ENCODE measurements around the gene AHNAK.

The AHNAK gene

GRCh38 chr11:62428871-62429560 lies 117.6 kb downstream of the AHNAK start:
- DNase-seq = no peak

DNA sequence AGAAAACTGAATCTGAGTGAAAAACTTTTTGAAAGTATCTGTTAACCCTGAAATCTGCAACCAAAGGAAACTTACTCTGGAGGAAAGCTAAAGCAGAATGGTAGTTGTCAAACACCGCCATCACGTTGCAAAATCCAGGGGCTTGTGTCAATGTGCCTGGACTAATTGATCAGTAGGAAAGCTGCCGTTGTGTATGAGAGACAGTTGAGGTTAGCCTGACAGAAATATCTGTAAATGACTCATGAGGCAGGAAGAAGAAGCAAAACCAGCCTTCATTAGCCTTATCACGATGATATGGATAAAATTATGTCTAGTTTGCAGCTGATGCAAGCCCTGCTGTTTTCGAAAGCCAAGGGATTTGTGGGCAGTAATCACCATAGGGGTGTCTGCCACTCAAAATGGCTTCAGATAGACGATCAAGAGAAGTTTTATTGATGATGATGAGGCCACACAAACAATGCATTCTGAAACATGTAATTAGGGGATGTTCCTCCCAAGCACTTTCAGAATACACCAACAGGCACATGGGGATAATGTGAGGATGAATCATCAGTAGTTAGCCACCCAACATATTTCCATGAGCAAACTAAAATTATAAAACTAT lies 118.9 kb downstream of the AHNAK start:
- no peak for DNase-seq

- no peak for DNase-seq
Observed at GRCh38 chr11:62423012-62423411, 123.6 kb downstream of the AHNAK start.

- no peak for DNase-seq
Observed at GRCh38 chr11:62421996-62422395, 124.6 kb downstream of the AHNAK start.

- DNase-seq = no peak
Observed at GRCh38 chr11:62420882-62421281, 125.7 kb downstream of the AHNAK start.

DNA sequence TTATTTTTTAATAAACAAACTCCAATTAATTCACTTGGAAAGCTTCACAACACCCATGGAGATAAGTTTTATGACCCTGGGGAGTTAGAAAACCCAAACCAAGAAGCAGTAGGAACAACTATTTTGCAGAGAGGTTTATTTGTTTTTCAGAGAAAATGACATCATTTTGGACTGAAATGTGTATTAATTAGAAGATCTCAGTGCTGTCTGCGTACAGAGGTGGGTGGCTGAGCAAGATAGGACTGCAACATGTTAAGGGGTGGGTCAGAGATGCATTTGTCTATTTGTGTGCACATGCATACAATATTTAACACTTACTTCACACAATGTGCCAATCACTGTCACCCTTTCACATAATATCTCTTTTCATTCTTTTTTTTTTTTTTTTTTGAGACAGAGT lies 126.7 kb downstream of the AHNAK start:
- no peak for DNase-seq

- no peak for DNase-seq
Observed at GRCh38 chr11:62419314-62419929, 127.2 kb downstream of the AHNAK start.

DNA sequence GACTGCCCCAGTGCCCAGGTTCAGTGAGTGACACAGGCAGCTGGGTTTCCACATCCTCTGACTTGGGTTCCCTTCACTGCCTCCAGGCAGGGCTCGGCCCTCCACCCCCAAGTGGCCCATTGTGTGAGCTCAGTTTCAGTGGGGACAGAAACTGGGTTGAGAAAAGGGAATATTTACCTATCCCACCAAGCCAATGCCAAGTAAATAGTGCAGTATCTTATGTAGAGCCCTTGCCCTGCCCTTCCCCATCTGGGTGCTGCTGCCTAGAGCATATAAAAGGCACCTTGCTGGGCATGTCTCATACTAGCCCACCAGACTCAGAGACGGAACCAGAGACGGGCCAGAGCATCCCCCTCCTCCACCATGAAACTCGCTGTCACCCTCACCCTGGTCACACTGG lies 127.9 kb downstream of the AHNAK start, which contains the start of gene SCGB1A1:
SCGB1A1 (plus strand) TSS at position 301 of the 400 bp plus-strand sequence; CDS start at position 364, 63 bp downstream.
- DNase-seq = no peak

GRCh38 chr11:62418136-62418535 lies 128.5 kb downstream of the AHNAK start:
- DNase-seq = no peak

DNA sequence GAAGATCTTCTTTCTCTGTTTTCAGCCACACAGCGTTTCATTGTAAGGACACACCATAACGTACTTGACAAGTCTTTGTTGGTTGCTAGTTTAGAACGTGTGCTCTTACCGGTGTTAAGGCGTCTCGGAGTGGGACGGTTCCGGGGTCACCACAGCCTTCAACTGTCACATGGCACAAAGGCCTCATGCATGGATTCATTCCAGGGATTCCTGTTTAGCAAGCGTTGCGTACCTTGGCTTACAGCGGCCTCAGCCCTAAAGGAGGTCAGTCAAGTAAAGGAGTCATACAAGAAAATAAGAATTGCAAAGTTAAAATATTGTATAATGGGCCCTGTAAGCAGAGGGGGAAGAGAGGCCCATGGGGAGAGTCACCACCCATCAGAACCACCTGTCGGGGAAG lies 130.0 kb downstream of the AHNAK start:
- no peak for DNase-seq

DNA sequence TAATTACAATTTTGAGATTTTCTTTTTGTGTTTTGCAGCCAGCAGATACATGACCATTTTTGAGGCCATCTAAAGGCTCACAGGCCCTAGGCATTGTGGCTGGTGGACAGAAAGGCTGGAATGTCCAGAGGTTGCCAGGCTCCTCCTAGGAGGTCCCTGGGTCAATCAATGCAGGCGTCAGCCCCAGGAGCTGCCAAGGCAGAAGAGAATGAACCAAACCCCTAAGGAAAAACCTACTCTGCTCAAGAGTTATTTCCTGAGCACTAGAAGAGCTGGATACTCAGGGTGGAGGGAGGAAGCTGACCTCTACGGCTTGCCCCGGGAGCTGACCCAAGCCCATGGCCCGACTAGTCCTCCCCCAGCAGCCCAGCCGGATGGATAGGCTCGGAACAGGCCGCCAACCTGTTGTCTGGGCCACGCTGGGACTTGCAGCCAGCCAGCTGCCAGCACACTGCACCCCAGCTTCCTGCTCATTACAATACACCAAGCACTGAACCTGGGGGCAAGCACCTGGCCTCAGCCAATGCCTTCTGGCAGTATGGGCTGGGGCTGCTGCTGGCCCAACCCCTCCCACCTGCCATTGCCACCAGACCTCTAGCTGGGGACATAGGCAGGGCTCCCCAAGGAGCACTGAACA lies 133.4 kb downstream of the AHNAK start:
- DNase-seq = no peak

GRCh38 chr11:62411524-62411923 lies 135.1 kb downstream of the AHNAK start:
- no peak for DNase-seq

DNA sequence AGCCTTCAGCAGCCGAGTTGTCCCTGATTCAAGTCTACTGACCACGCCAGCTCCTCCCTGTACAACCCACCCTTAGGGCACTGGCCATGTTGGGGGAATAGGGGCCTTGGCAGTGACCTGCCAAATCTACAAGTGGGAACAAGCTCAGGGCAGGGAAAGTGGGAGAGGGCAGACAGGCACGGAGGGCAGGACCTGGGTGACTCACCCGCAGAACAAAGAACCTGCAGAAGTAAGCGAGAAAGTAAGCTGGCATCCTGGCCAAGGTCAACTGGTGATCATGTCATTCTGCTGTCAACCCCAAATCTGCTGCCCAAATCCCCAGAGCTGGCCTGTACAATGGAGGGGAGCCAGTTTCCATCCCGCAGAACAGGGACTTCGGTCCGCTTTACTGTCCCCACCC lies 135.6 kb downstream of the AHNAK start:
- no peak for DNase-seq

DNA sequence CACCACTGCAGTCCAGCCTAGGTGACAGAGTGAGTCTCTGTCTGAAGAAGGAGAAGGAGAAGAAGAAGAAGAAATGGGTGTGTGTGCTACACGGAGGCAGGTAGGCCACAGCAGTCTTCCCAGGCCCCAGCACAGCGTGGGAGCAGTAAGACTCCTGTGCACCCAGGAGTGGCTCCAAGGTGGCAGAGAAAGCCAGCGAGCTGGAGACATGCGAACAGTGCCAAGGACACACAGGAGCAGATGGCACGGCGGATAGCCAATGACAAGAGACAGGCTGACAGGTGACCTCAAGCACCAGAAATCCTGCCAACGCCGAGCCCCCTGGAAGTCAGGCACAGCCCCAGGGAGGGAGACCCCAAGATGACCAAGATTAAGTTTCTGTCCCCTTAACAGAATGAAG lies 136.8 kb downstream of the AHNAK start:
- DNase-seq = no peak

GRCh38 chr11:62406034-62406433 lies 140.6 kb downstream of the AHNAK start:
- DNase-seq = no peak

DNA sequence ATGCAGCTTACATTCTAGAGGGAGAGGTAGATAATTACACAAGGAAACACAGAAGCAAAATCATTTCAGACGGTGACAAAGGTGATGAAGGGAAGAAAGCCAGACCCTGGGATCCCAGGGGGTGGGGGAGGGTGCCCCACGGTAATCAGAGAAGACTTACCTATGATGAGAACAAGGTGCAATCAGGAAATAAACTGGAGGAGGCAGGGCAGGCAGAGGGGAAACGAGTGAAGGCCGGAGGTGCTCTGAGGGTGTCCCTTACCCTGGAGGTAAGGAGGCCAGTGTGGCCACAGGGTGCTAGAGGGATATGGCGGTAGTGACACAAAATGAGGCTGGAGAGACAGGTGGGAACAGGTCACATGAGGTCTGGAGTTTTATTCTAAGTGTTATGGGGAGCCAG lies 141.7 kb downstream of the AHNAK start:
- no peak for DNase-seq

DNA sequence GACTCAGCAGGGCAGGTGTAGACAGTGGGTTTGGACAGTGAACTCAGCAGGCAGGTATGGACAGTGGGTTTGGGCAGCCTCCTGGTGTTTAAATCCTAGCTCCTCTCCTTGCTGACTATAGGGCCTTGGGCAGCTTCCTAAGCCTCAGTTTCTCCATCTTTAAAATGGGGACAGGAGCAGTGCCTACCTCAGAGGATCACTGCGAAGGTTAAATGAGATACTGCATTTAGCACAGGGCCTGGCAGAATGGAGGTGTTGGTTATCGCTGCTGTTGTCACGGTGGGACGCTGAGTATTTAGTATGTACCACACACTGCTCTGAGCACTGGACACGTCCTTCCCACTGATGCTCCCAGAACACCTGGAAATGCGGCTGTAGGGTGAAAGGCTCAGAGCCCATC lies 142.2 kb downstream of the AHNAK start:
- DNase-seq = no peak

DNA sequence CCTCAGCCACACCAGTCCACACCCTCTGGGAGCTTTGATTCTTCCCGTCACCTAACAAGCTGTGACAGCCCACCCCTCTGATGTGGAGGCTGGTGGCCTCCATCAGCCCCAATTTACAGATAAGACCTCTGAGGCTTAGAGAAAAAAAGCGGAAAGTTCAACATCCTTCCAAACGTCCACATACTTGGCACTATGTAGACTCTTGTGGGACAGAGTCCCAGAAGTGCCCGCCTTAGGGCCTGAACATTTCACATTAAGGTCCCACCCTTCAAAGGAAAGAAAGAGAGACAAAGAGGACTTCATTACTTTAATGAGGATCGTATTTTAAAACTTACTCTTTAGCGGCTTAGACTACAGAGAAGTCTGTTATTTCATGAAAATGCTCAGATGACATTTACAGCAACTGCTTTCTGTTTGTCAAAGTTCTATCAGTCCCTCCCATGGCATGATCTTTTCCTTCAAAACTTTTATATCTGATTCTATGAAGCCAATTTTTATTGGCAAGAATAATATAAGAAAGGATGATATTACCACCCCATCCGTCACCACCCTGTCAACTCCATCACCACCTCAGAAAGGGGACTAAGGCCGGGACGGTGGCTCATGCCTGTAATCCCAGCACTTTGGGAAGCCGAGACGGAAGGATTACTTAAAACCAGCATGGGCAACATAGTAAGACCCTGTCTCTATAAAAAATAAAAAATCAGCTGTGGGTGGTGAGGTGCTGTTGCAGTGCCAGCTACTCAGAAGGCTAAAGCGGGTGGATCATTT lies 143.5 kb downstream of the AHNAK start:
- DNase-seq = no peak

DNA sequence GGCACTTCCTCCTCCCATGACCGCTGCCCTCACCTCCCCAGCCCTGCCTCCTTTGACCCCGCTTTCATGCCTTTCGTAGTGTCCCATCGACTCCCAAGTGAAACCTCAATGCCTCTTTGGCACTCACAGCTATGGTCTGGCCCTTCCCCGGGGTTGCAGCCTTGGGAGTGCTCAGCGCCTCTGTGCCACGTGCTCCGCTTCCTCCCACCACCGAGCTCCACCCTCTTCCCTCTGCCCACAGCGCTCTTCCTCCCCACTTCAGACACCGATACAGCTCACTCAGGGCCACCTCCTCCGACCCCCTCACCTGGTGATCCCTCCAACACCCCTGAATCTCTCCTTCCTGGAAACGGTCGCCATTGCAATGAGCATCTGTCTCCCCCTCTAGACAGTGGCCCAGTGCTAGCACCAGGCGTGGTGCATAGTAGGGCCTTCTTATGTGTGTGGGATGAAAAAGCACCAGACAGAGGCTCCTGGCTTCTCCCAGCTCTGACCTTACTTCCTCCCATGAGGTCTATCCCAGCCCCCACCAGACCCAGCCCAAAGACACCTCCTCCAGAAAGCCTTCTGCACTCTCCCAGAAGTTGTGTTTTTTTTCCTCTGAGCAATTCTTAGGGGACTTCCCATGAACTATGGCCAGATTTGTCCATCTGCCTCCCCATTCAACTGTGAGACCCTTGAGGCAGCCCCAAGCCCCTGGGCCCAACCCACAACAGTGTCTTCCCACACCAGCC lies 144.2 kb downstream of the AHNAK start:
- DNase-seq = no peak

- DNase-seq = no peak
Observed at GRCh38 chr11:62401811-62402210, 144.8 kb downstream of the AHNAK start.

DNA sequence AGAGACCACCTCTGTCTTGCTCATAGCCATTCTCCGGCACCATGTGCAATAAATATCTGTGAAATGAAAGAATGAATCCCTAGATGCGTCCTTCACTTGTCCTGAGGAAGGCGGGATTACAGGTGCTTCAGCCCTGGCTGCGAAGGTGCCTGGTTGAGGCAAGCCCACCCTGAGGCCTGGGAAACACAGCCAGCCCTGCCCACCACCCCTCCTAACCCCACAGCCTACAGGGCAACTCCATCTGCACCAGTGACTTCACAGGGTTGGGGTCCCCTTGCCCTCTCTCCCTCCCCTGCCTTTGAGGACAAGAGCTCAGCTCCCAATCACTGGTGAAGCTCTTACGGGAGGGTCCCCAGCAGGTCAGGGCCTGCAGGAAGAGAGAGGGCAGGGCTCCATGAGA lies 145.2 kb downstream of the AHNAK start:
- no peak for DNase-seq

GRCh38 chr11:62400760-62401159 lies 145.8 kb downstream of the AHNAK start:
- no peak for DNase-seq

Measured in NCI-H2107 (cell line).